ENCODE measurements around the gene PHACTR1. TPM values are rescaled to one million over a fixed set of nuclear protein-coding genes. Genes with fewer than 3 reads are reported as not detected.
"Not testable (repeated sequence)": the region's sequence is repeated elsewhere in the genome, so short reads cannot be mapped to it uniquely, and the experiment has no call there.

The PHACTR1 gene
- total RNA-seq, 4 donors from 2014 or later = 1.2 to 3.2 (median 1.6) TPM; not detected in 1

DNA sequence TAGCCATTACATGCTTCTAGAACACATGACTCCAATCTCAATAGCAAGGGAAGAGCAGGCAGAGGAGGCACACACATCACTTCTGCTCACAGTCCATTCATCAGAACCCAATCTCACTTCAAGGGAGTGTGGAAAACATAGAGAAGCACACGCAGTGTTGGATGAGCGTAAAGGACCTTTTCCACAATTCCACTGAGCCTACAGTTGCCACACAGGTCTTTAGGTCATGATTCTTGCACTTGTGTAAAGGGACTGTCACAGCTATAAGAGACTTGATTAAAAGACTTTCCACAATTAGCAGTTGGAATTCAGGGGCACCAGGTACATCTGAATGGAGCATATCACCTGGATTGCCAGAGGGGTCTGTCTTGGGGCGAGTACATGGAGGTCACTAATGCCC is 525.6 kb downstream of the PHACTR1 start:
- Histone ChIP-seq H3K9me3 (no peaks in the 10 kb centered on the region), H3K27ac (no peak overlapping the region), H3K27me3 (no peaks in the 10 kb centered on the region), H3K4me1 (no peaks in the 10 kb centered on the region), H3K36me3 (no peaks in the 10 kb centered on the region), H3K4me3 (no peak overlapping the region)
- in situ Hi-C loops (cut with MboI; ENCODE audit: low pct_ligation_motif_present in 1 of 4, low pct_unique_long_range_greater_than_20kb in 1 of 4, low sequenced_read_pairs in 3 of 4) = no loop called here
- TF ChIP-seq POLR2AphosphoS5 (IDR thresholded peaks at IDR 0.05) (no peak), POLR2A (IDR thresholded peaks at IDR 0.05) (no peak), EP300 (IDR thresholded peaks at IDR 0.05; ENCODE audit: low read depth) (no peak)
- TF ChIP-seq, protein P1, sequence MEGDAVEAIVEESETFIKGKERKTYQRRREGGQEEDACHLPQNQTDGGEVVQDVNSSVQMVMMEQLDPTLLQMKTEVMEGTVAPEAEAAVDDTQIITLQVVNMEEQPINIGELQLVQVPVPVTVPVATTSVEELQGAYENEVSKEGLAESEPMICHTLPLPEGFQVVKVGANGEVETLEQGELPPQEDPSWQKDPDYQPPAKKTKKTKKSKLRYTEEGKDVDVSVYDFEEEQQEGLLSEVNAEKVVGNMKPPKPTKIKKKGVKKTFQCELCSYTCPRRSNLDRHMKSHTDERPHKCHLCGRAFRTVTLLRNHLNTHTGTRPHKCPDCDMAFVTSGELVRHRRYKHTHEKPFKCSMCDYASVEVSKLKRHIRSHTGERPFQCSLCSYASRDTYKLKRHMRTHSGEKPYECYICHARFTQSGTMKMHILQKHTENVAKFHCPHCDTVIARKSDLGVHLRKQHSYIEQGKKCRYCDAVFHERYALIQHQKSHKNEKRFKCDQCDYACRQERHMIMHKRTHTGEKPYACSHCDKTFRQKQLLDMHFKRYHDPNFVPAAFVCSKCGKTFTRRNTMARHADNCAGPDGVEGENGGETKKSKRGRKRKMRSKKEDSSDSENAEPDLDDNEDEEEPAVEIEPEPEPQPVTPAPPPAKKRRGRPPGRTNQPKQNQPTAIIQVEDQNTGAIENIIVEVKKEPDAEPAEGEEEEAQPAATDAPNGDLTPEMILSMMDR (IDR thresholded peaks at IDR 0.05) = no peak
- whole genome bisulfite sequencing, 2 donors (ENCODE audit: low coverage in 1 of 2) = 97 to 100% methylated on average over 1 to 3 of the region's 3 CpGs
- DNase-seq = no peak
- intact Hi-C loops (cut with DNase I; ENCODE audit: low total_unique reads) = no loop called here

DNA sequence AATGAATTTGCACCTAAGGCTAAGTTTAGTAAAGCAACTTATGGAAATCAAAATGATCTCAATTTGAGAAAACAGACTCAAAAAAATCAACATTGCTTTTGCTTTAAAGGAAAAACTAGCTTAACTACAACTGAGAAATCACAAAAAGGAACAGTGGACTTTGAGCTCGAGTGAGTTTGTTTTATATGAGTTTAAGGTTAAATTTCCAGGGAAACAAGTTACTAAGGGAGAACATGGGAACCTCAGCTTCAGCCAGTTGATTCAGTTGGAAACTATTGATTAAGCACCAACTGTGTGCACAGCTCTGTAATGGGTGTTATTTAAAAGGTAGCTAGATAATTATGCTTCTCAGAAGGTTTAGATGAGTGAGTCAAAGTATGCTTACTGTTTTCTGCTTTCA is 526.0 kb downstream of the PHACTR1 start:
- TF ChIP-seq EP300 (IDR thresholded peaks at IDR 0.05; ENCODE audit: low read depth) (no peak), POLR2AphosphoS5 (IDR thresholded peaks at IDR 0.05) (no peak), POLR2A (IDR thresholded peaks at IDR 0.05) (no peak)
- TF ChIP-seq, protein P1 (IDR thresholded peaks at IDR 0.05) = no peak
- intact Hi-C loops (cut with DNase I; ENCODE audit: low total_unique reads) (no loop called here), in situ Hi-C loops (cut with MboI; ENCODE audit: low pct_ligation_motif_present in 1 of 4, low pct_unique_long_range_greater_than_20kb in 1 of 4, low sequenced_read_pairs in 3 of 4) (no loop called here)
- Histone ChIP-seq H3K4me3 (no peak overlapping the region), H3K4me1 (no peaks in the 10 kb centered on the region), H3K27me3 (no peaks in the 10 kb centered on the region), H3K9me3 (no peaks in the 10 kb centered on the region), H3K36me3 (no peaks in the 10 kb centered on the region), H3K27ac (no peak overlapping the region)
- 37 to 55% methylated on average over 1 of the region's 1 CpG for WGBS, 2 donors (ENCODE audit: low coverage in 1 of 2)
- no peak for DNase-seq

DNA sequence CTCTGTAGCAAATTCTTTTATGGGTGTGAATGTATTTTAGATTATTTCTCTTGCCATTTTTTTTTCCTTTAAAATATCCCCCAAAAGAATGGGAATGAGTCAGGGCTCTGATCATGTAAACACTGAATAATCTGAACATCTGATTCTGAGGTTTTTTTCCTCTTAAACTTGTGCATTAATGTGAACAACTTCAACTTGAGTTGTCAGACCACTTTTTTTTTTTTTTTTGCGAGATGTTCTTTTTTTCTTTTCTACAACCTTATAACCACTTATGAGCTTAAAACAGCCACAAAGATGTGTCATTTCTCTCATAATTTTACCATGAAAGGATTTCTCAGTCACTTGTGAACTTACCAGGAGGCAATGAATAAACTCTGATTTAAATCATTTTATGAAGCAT is 526.5 kb downstream of the PHACTR1 start:
- Histone ChIP-seq H3K27me3 (no peaks in the 10 kb centered on the region), H3K27ac (no peak overlapping the region), H3K4me1 (no peaks in the 10 kb centered on the region), H3K36me3 (no peaks in the 10 kb centered on the region), H3K9me3 (no peaks in the 10 kb centered on the region), H3K4me3 (no peak overlapping the region)
- in situ Hi-C loops (cut with MboI; ENCODE audit: low pct_ligation_motif_present in 1 of 4, low pct_unique_long_range_greater_than_20kb in 1 of 4, low sequenced_read_pairs in 3 of 4) (no loop called here), intact Hi-C loops (cut with DNase I; ENCODE audit: low total_unique reads) (no loop called here)
- WGBS, 2 donors (ENCODE audit: low coverage in 1 of 2) = 74 to 92% methylated on average over 1 of the region's 1 CpG
- TF ChIP-seq EP300 (IDR thresholded peaks at IDR 0.05; ENCODE audit: low read depth) (no peak), POLR2A (IDR thresholded peaks at IDR 0.05) (no peak), POLR2AphosphoS5 (IDR thresholded peaks at IDR 0.05) (no peak)
- TF ChIP-seq, protein P1 (IDR thresholded peaks at IDR 0.05) = no peak
- no peak for DNase-seq

DNA sequence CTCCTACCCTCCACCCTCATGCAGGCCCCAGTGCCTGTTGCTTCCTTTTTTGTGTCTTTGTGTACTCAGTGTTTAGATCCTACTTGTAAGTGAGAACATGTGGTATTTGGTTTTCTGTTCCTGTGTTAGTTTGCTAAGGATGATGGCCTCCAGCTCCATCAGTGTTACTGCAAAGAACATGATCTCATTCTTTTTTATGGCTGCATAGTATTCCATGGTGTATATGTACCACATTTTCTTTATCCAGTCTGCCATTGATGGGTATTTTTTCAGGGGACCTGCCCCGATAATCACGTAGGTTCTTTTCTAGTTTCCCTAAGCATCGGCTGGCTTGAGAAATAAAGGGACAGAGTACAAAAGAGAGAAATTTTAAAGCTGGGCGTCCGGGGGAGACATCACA is 527.2 kb downstream of the PHACTR1 start:
- H3K4me1 ChIP-seq; H3K27ac ChIP-seq; DNase-seq; intact Hi-C loops (cut with DNase I; ENCODE audit: low total_unique reads); in situ Hi-C loops (cut with MboI; ENCODE audit: low pct_ligation_motif_present in 1 of 4, low pct_unique_long_range_greater_than_20kb in 1 of 4, low sequenced_read_pairs in 3 of 4); H3K4me3 ChIP-seq; H3K27me3 ChIP-seq; H3K9me3 ChIP-seq; H3K36me3 ChIP-seq: not testable (repeated sequence)
- 96 to 100% methylated on average over 3 to 5 of the region's 5 CpGs for WGBS, 2 donors (ENCODE audit: low coverage in 1 of 2)

DNA sequence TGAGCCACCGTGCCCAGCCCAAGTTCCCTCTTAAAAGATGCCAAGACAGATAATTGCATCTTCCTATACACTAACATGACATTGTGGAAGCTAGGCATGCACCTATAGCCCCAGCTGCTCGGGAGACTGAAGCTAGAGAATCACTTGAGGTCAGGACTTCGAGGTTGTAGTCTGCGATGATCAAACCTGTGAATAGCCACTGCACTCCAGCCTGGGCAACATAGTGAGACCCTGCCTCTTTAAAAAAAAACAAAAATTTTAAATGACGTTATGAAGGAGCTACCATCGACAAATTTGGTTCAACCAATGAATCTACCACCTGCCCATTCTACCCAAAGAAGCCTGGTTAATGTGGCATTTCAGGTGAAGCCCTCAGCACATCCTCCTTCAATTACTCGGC is 531.1 kb downstream of the PHACTR1 start:
- DNase-seq = no peak
- TF ChIP-seq POLR2AphosphoS5 (IDR thresholded peaks at IDR 0.05) (no peak), EP300 (IDR thresholded peaks at IDR 0.05; ENCODE audit: low read depth) (no peak), POLR2A (IDR thresholded peaks at IDR 0.05) (no peak)
- TF ChIP-seq, protein P1 (IDR thresholded peaks at IDR 0.05) = no peak
- Histone ChIP-seq H3K27me3 (no peaks in the 10 kb centered on the region), H3K4me1 (no peaks in the 10 kb centered on the region), H3K4me3 (no peak overlapping the region), H3K27ac (no peak overlapping the region), H3K36me3 (no peaks in the 10 kb centered on the region), H3K9me3 (no peaks in the 10 kb centered on the region)
- 87% methylated on average over 7 of the region's 7 CpGs; no CpG with 5 or more reads in 1 of the 2 donors for WGBS, 2 donors (ENCODE audit: low coverage in 1 of 2)
- in situ Hi-C loops (cut with MboI; ENCODE audit: low pct_ligation_motif_present in 1 of 4, low pct_unique_long_range_greater_than_20kb in 1 of 4, low sequenced_read_pairs in 3 of 4) = no loop called here
- intact Hi-C loops (cut with DNase I; ENCODE audit: low total_unique reads) = loop anchor here (1.0 kb wide), 1 partner anchor 39 kb away; no protein-coding TSS in a partner anchor
